COLO829 (cell line): ENCODE results near the gene CHST12.
"Not testable (repeated sequence)": the region's sequence is repeated elsewhere in the genome, so short reads cannot be mapped to it uniquely, and the experiment has no call there.

Experiments
- DNase-seq: peaks from one replicate; pipeline ENCODE4 v3.0.0; 2012; ENCODE audit warnings: low spot score

CHST12 gene

GRCh38 chr7:2460641-2461040, 57.2 kb downstream of the CHST12 start:
- no peak for DNase-seq

GRCh38 chr7:2461268-2462026, 58.0 kb downstream of the CHST12 start:
- DNase-seq, result no peak

GRCh38 chr7:2462731-2463130, 59.3 kb downstream of the CHST12 start:
- no peak for DNase-seq

GRCh38 chr7:2465928-2466327, 62.5 kb downstream of the CHST12 start:
- no peak for DNase-seq

- no peak for DNase-seq
Observed at GRCh38 chr7:2466675-2467074, 63.3 kb downstream of the CHST12 start.

- DNase-seq, result no peak
Observed at GRCh38 chr7:2468227-2468626, 64.8 kb downstream of the CHST12 start.

- DNase-seq, result not testable (repeated sequence)
Observed at GRCh38 chr7:2469460-2470203, 66.2 kb downstream of the CHST12 start.

- DNase-seq, result no peak
Observed at GRCh38 chr7:2470204-2471021, 67.0 kb downstream of the CHST12 start.

- no peak for DNase-seq
Observed at GRCh38 chr7:2471022-2471329, 67.6 kb downstream of the CHST12 start.

- DNase-seq, result no peak
Observed at GRCh38 chr7:2471396-2471795, 68.0 kb downstream of the CHST12 start.

- DNase-seq, result no peak
Observed at GRCh38 chr7:2472739-2473138, 69.3 kb downstream of the CHST12 start.

- DNase-seq, result no peak
Observed at GRCh38 chr7:2473496-2474180, 70.2 kb downstream of the CHST12 start.

GRCh38 chr7:2474224-2474623, 70.8 kb downstream of the CHST12 start:
- no peak for DNase-seq

- no peak for DNase-seq
Observed at GRCh38 chr7:2474813-2475677, 71.6 kb downstream of the CHST12 start.

- no peak for DNase-seq
Observed at GRCh38 chr7:2475678-2476015, 72.2 kb downstream of the CHST12 start.

GRCh38 chr7:2476298-2476697, 72.9 kb downstream of the CHST12 start, which contains the start of gene GRIFIN:
GRIFIN (minus strand) TSS chr7:2476398; CDS start chr7:2476383, 15 bp downstream.
- DNase-seq, result no peak

- no peak for DNase-seq
Observed at GRCh38 chr7:2476776-2477446, 73.5 kb downstream of the CHST12 start.

GRCh38 chr7:2477447-2478398, 74.3 kb downstream of the CHST12 start:
- DNase-seq, result peak; percentile 51

- no peak for DNase-seq
Observed at GRCh38 chr7:2478399-2478785, 75.0 kb downstream of the CHST12 start.

GRCh38 chr7:2478800-2479199, 75.4 kb downstream of the CHST12 start:
- DNase-seq, result no peak
